Choroid plexus epithelial cell (primary cell): ENCODE measurements around the gene CD52.
A peak's percentile ranks its signal among the peaks of the same experiment; 100 is the strongest.

Source experiments
- DNase-seq: peaks from one replicate; pipeline ENCODE4 v3.0.0-alpha.2; 2010; ENCODE audit warnings: low read depth
- H3K4me3 ChIP-seq: 2 replicates; pipeline ENCODE4 v1.5.1; 2011; ENCODE audit warnings: low read depth, mild to moderate bottlenecking, control low read depth, low read length, moderate library complexity
- TF ChIP-seq, protein P1 (sequence below): conservative IDR thresholded peaks from 2 replicates; pipeline ENCODE4 v1.5.1; 2011; ENCODE audit warnings: low read depth, mild to moderate bottlenecking, control low read depth, inconsistent platforms, low read length, moderate library complexity

CD52 gene, protein sequence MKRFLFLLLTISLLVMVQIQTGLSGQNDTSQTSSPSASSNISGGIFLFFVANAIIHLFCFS

DNA sequence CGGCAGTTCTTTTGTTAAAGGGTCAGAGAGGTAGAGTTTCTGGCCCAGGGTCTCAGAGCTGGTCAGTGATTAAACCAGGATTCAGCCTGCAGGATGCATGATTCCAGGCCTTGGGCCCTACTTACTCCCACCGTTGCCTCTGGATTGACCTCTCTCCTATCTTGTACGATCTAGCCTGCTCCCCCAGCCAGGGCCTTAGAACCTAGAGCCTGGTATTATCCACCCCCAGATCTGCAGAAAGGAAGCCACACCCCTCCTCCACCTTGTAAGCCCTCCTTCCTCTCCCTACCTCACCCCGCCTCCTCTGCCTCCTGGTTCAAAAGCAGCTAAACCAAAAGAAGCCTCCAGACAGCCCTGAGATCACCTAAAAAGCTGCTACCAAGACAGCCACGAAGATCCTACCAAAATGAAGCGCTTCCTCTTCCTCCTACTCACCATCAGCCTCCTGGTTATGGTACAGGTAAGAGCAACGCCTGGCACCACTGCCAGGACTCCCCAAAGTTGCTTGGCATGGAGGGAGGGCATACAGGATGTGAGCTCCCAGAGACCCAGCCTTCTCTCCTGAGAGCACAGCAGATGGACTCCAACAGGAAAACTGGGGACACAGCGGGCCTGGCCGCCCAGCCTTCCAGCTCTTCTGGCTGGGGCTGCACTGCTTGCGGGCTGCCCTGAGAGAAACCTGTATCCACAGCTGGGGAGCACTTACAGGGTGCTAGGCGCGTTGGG is at the start of gene CD52:
TSS of gene CD52 (plus strand) at position 347 of the 726 bp plus-strand sequence. CDS start at position 407, 60 bp downstream.
- TF ChIP-seq, protein P1, sequence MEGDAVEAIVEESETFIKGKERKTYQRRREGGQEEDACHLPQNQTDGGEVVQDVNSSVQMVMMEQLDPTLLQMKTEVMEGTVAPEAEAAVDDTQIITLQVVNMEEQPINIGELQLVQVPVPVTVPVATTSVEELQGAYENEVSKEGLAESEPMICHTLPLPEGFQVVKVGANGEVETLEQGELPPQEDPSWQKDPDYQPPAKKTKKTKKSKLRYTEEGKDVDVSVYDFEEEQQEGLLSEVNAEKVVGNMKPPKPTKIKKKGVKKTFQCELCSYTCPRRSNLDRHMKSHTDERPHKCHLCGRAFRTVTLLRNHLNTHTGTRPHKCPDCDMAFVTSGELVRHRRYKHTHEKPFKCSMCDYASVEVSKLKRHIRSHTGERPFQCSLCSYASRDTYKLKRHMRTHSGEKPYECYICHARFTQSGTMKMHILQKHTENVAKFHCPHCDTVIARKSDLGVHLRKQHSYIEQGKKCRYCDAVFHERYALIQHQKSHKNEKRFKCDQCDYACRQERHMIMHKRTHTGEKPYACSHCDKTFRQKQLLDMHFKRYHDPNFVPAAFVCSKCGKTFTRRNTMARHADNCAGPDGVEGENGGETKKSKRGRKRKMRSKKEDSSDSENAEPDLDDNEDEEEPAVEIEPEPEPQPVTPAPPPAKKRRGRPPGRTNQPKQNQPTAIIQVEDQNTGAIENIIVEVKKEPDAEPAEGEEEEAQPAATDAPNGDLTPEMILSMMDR = no peak
- DNase-seq = no peak
- no peak within 1 kb of the TSS for H3K4me3 ChIP-seq

DNA sequence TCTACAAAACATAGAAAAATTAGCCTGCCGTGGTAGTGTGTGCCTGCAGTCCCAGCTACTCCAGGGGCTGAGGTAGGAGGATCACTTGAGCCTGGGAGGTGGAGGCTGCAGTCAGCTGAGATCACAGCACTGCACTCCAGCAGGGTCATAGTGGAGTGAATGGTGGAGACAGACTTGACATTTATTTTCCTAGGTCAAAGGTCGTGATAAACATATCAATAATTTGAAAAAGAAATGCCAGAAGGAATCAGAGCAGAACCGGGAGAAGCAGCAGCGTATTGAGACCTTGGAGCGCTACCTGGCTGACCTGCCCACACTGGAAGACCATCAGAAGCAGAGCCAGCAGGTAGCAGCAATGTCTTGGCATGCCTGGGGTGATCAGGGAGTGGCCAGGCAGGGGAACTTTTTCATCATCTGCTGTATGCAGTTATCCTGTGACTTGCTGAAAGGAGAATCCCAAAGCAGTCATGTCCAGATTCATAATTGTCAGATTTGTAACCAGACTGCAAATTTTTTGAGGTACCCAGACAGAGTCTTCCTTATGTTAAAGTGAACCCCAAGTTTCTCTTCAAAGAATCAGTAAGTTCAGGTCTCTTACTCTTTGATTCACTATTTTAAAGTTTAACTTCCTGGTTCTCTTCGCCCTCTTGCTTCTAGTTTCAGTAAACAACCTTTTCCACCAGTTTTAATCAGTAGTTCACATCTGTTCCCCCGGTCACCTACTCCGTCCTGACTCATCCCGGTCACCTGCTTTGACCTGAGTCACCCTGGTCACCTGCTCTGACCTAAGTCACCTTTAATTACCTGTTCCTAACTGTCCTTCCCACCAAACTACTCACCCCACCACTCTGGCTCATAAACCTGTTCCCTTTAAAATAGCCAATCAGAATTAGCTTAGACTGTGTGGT is 49.2 kb upstream of the CD52 start:
- TF ChIP-seq, protein P1 = no peak
- H3K4me3 ChIP-seq = no peak overlapping the region
- no peak for DNase-seq

DNA sequence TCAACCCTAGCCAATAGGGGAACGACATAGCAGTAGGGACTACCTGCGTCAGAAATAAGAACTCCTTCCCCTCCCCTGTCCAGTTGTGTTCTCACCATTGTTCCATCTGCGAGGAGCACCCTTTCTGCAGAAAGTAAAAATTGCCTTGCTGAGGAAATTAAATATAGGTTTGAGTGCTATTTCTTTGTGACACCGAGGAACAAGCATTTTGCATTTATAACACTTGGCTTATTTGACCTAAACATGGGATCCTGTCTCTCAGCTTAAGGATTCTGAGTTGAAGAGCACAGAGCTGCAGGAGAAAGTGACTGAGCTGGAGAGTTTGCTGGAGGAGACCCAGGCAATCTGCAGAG is 48.6 kb upstream of the CD52 start:
- DNase-seq = no peak
- TF ChIP-seq, protein P1 = no peak

DNA sequence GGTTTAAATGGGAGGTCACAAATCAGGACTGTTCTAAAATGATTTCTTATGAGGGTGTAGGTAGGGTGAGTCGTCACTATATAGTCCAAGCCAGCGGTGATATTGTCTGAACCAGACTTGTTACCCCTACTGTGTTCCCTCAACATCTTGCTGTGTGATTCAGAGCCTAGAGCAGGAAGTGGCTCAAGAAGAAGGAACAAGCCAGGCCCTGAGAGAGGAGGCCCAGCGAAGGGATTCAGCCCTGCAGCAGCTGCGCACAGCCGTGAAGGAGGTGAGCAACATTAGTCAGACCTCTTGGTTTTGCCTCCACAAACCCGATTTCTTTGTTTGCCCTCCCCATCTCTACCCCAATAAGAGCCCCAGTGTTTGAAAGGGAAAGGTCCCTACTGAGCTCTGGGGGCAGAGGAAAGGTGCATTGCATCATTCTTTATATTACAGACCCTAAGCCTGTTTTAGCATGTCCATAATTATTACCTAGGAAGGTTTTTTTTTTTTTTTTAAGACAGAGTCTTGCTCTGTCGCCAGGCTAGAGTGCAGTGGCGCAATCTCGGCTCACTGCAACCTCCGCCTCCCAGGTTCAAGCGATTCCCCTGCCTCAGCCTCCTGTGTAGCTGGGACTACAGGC is 42.8 kb upstream of the CD52 start:
- H3K4me3 ChIP-seq = no peak overlapping the region
- peak; percentile 79 for DNase-seq
- TF ChIP-seq, protein P1 = no peak

More for the DNA sequence above, 48.6 kb upstream of the CD52 start:
- no peak overlapping the region for H3K4me3 ChIP-seq

DNA sequence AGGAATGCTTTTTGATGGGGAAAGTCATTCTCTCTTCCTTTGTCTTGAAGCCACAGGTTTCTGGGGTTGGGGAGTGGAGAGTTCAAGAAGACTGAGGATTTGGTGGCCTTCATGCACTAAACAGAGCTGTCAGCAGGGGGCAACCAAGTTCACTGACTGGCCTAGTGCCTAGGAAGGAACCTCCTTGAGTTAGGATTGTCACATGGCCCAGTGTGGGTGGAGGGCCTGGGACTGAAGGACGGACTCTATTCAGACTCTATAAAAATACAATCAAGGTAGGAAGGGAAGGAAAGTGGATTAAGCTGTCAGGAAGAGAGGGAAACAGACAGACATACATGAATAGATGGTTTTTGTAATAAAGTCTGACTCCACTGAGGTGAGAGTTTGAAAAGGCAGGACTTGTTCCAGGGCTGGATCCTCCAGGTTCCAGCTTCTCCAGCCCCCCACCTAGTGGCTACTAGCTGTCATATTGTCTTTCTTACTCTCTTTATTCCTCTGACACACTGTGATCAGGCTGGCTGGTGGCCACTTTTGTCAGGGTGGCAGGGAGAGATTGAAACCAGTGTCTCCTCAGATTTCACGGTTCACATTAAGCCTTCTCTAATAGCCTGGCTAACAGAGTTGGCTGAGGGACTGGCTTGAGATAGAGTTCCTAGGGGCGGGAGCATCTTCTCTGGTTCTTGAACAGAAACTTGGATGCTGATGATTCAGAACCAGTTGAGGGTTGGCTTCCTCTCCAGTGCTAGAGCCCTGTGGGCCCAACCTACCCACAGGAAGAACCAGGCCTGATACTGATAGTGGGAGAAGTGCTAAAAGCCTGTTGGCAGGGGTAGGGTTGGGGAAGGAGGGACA is 42.0 kb upstream of the CD52 start:
- TF ChIP-seq, protein P1 = peak; percentile 77
- H3K4me3 ChIP-seq = no peak overlapping the region
- peak; percentile 92 for DNase-seq

DNA sequence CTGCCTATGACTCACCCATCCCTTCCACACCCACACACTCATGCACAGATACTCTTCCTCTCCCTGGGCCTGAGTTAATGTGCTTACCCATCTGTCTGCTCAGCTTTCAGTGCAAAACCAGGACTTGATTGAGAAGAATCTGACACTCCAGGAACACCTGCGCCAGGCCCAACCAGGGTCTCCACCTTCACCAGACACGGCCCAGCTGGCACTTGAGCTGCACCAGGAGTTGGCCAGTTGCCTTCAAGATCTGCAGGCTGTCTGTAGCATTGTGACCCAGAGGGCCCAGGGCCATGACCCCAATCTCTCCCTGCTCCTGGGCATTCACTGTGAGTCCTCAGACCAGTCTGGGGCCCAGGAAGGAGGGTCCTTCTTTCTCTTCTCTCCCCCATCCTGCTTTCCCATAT is 41.3 kb upstream of the CD52 start:
- no peak for DNase-seq
- H3K4me3 ChIP-seq = no peak overlapping the region
- TF ChIP-seq, protein P1 = no peak
